Stimulated activated CD4-positive, alpha-beta T cell treated with anti-CD3 and anti-CD28 coated beads, Interleukin-1b, Interleukin-23, amount 100 ng/mL, for 24 hours (primary cell): ENCODE results near the gene MACROD1.

Source experiments
- DNase-seq, 4 experiments: peaks; one replicate each; pipeline ENCODE4 v3.0.0-alpha.2; 2020; ENCODE audit warnings: low read depth in 4 of 4, low spot score in 1 of 4

Gene MACROD1

GRCh38 chr11:64038500-64038899, 127.4 kb downstream of the MACROD1 start:
- no peak for DNase-seq

GRCh38 chr11:64037027-64037634, 128.8 kb downstream of the MACROD1 start:
- no peak for DNase-seq

GRCh38 chr11:64036087-64037026, 129.6 kb downstream of the MACROD1 start:
- no peak for DNase-seq

GRCh38 chr11:64035576-64035975, 130.3 kb downstream of the MACROD1 start, which contains the start of gene FLRT1:
FLRT1 (plus strand) TSS chr11:64035931; CDS start chr11:64116268, 80,337 bp downstream.
- no peak for DNase-seq

GRCh38 chr11:64035081-64035524, 130.8 kb downstream of the MACROD1 start:
- no peak for DNase-seq

GRCh38 chr11:64034411-64034811, 131.5 kb downstream of the MACROD1 start:
- DNase-seq = no peak

GRCh38 chr11:64032050-64032449, 133.9 kb downstream of the MACROD1 start:
- no peak for DNase-seq

GRCh38 chr11:64031001-64031400, 134.9 kb downstream of the MACROD1 start:
- DNase-seq = no peak

GRCh38 chr11:64029773-64030172, 136.1 kb downstream of the MACROD1 start:
- DNase-seq = no peak

- no peak for DNase-seq
These were observed 137.4 kb downstream of the MACROD1 start for GRCh38 chr11:64028398-64029115.

GRCh38 chr11:64027651-64028397, 138.1 kb downstream of the MACROD1 start:
- no peak for DNase-seq

- no peak for DNase-seq
These were observed 139.2 kb downstream of the MACROD1 start for GRCh38 chr11:64026575-64027205.

GRCh38 chr11:64025205-64025604, 140.7 kb downstream of the MACROD1 start:
- DNase-seq = no peak

GRCh38 chr11:64023712-64024710, 141.9 kb downstream of the MACROD1 start:
- DNase-seq = no peak

- DNase-seq = no peak
These were observed 143.7 kb downstream of the MACROD1 start for GRCh38 chr11:64022125-64022784.

GRCh38 chr11:64021757-64022093, 144.2 kb downstream of the MACROD1 start:
- DNase-seq = no peak

- DNase-seq = no peak
These were observed 144.7 kb downstream of the MACROD1 start for GRCh38 chr11:64020976-64021756.
